Transverse colon (tissue), 4 donors: ENCODE results near the gene CFI. TPM values are rescaled to one million over a fixed set of nuclear protein-coding genes. Genes with fewer than 3 reads are reported as not detected.

Experiments
- DNase-seq: peaks from one replicate; pipeline ENCODE4 v3.0.0-alpha.2; 2019
- H3K27ac ChIP-seq, 4 donors: fragments of 200-600 bp; sonication (generic); 2 replicates each; pipeline ENCODE4 v1.5.1; 2016 to 2018; ENCODE audit warnings: inconsistent platforms in 4 of 4
- H3K27me3 ChIP-seq: fragments of 200-600 bp; sonication (generic); 2 replicates; pipeline ENCODE4 v1.5.1; 2017; ENCODE audit warnings: inconsistent platforms
- H3K36me3 ChIP-seq, 4 donors: fragments of 200-600 bp; sonication (generic); 2 replicates each; pipeline ENCODE4 v1.5.1; 2017 to 2019; ENCODE audit warnings: inconsistent platforms in 4 of 4
- H3K4me1 ChIP-seq, 4 donors: fragments of 200-600 bp; sonication (generic); 2 replicates each; pipeline ENCODE4 v1.5.1; 2017 to 2020; ENCODE audit warnings: inconsistent platforms in 4 of 4
- H3K4me3 ChIP-seq, 4 donors: fragments of 200-600 bp; sonication (generic); 1 replicate in 1 of 4; 2 replicates in 3 of 4; pipeline versions ENCODE4 v1.5.1 to v1.6.1; 2017 to 2019; ENCODE audit warnings: inconsistent platforms in 4 of 4
- H3K9me3 ChIP-seq, 2 donors: fragments of 200-600 bp; sonication (generic); 2 replicates each; pipeline ENCODE4 v1.5.1; 2017 to 2019; ENCODE audit warnings: inconsistent platforms in 2 of 2
- CTCF ChIP-seq, 5 experiments: fragments of 200-600 bp in 3 of 5; fragments of 450-650 bp in 2 of 5; sonication (generic) in 3 of 5; IDR thresholded peaks; 1 replicate in 2 of 5; 2 replicates in 3 of 5; pipeline ENCODE4 v1.5.1; 2016 to 2017; ENCODE audit warnings: antibody characterized with exemption in 5 of 5, inconsistent platforms in 3 of 5, mild to moderate bottlenecking in 2 of 5, moderate library complexity in 1 of 5
- EP300 ChIP-seq: sonication (generic); formaldehyde crosslinking; IDR thresholded peaks from one replicate; pipeline ENCODE4 v1.6.1; 2017; ENCODE audit warnings: antibody characterized with exemption, low read depth
- POLR2A ChIP-seq: fragments of 450-650 bp; IDR thresholded peaks from one replicate; pipeline ENCODE4 v1.6.1; 2016; ENCODE audit warnings: antibody characterized with exemption, mild to moderate bottlenecking, moderate library complexity
- POLR2AphosphoS5 ChIP-seq, 3 donors: sonication (generic); formaldehyde crosslinking; IDR thresholded peaks; one replicate each; pipeline ENCODE4 v1.6.1; 2016; ENCODE audit warnings: antibody characterized with exemption in 3 of 3
- WGBS, 2 donors: methylation state at CpG; one replicate each; pipeline ENCODE4 v1.1.5; 2018; ENCODE audit warnings: low coverage in 1 of 2; 5-methylcytosine and 5-hydroxymethylcytosine counted together
- in situ Hi-C, 4 donors: fragments of 200-750 bp; cut with MboI; loops; one replicate each; pipeline versions ENCODE4 v1.15.0 to v1.15.1; 2017; ENCODE audit warnings: low sequenced_read_pairs in 3 of 4, low pct_ligation_motif_present in 1 of 4, low pct_unique_long_range_greater_than_20kb in 1 of 4
- intact Hi-C: fragments of 100-400 bp; cut with DNase I; formaldehyde crosslinking; loops from one replicate; pipeline ENCODE4 v1.15.1; 2023; ENCODE audit warnings: low total_unique reads
- total RNA-seq, 4 donors: library from RNA; depleted of rRNA; stranded (reverse); fragments of >200 nt; gene quantifications; one replicate each; pipeline ENCODE4 v1.1.0, GENCODE V29; 2016

Gene CFI
- total RNA-seq, 4 donors from 2014 or later = 1.9 to 5.6 (median 4.1) TPM; not detected in 1

GRCh38 chr4:109729117-109729717 lies 72.6 kb downstream of the CFI start:
- Histone ChIP-seq H3K9me3 (no peaks in the 10 kb centered on the region), H3K36me3 (no peaks in the 10 kb centered on the region), H3K4me1 (peaks cover 5 to 23% (median 13%) of the 10 kb centered on the region in 4 donors), H3K27ac (peak overlapping the region; percentile 90 to 94 (median 90)), H3K4me3 (peak overlapping the region; percentile 34 to 87 (median 61)), H3K27me3 (no peaks in the 10 kb centered on the region)
- TF ChIP-seq CTCF (IDR thresholded peaks at IDR 0.05) (no peak), POLR2AphosphoS5 (IDR thresholded peaks at IDR 0.05) (no peak)
- WGBS, 2 donors = 4 to 7% methylated on average over 3 to 11 of the region's 25 CpGs
- intact Hi-C loops (no loop called here), in situ Hi-C loops (loop anchor here in 1 of 4 donors (10.0 kb wide), 1 partner anchor 86 kb away; the partner anchor contains the start of gene GAR1)
- DNase-seq = no peak

GRCh38 chr4:109728385-109728784 lies 73.4 kb downstream of the CFI start:
- H3K9me3 ChIP-seq = no peaks in the 10 kb centered on the region
- no peak for DNase-seq
- no peaks in the 10 kb centered on the region for H3K36me3 ChIP-seq
- H3K27me3 ChIP-seq = no peaks in the 10 kb centered on the region
- TF ChIP-seq POLR2AphosphoS5 (IDR thresholded peaks at IDR 0.05) (no peak), EP300 (no peak), CTCF (IDR thresholded peaks at IDR 0.05) (no peak), POLR2A (no peak)
- H3K4me3 ChIP-seq = peak overlapping the region in 3 of 4 donors; percentile 58 to 87 (median 64)
- peak overlapping the region in 3 of 4 donors; percentile 90 to 94 (median 91) for H3K27ac ChIP-seq
- in situ Hi-C loops = loop anchor here in 1 of 4 donors (10.0 kb wide), 1 partner anchor 86 kb away; the partner anchor contains the start of gene GAR1
- 46 to 52% methylated on average over 6 of the region's 6 CpGs for WGBS, 2 donors
- peaks cover 5 to 23% (median 13%) of the 10 kb centered on the region in 4 donors for H3K4me1 ChIP-seq
- intact Hi-C loops = no loop called here

GRCh38 chr4:109723110-109723509 lies 78.7 kb downstream of the CFI start:
- WGBS, 2 donors = 80 to 95% methylated on average over 2 of the region's 2 CpGs
- Histone ChIP-seq H3K27me3 (no peaks in the 10 kb centered on the region), H3K4me3 (no peak overlapping the region), H3K36me3 (no peaks in the 10 kb centered on the region), H3K9me3 (no peaks in the 10 kb centered on the region), H3K4me1 (peaks cover 0 to 6% (median 3%) of the 10 kb centered on the region in 4 donors), H3K27ac (no peak overlapping the region)
- intact Hi-C loops = no loop called here
- DNase-seq = no peak
- TF ChIP-seq POLR2A (no peak), EP300 (no peak), POLR2AphosphoS5 (IDR thresholded peaks at IDR 0.05) (no peak), CTCF (IDR thresholded peaks at IDR 0.05) (no peak)
- in situ Hi-C loops = loop anchor here in 3 of 4 donors (10.0 to 25.0 kb wide), 3 partner anchors 89 to 286 kb away; partner anchors contain the start of genes GAR1 (in 3 of the 3), SEC24B (in 3 of the 3) and CFI (in 2 of the 3)

- Histone ChIP-seq H3K27ac (no peak overlapping the region), H3K36me3 (peaks cover 0 to 2% (median 0%) of the 10 kb centered on the region in 4 donors), H3K9me3 (no peaks in the 10 kb centered on the region), H3K27me3 (no peaks in the 10 kb centered on the region), H3K4me1 (no peaks in the 10 kb centered on the region), H3K4me3 (no peak overlapping the region)
- in situ Hi-C loops (loop anchor here in 3 of 4 donors (10.0 to 25.0 kb wide), 3 partner anchors 90 to 285 kb away; partner anchors contain the start of genes GAR1 (in 3 of the 3), SEC24B (in 3 of the 3) and CFI (in 2 of the 3)), intact Hi-C loops (no loop called here)
- TF ChIP-seq POLR2AphosphoS5 (IDR thresholded peaks at IDR 0.05) = no peak
- TF ChIP-seq CTCF (IDR thresholded peaks at IDR 0.05) = no peak
- no peak for TF ChIP-seq EP300
- no peak for TF ChIP-seq POLR2A
- DNase-seq = no peak
These were observed 79.4 kb downstream of the CFI start for GRCh38 chr4:109722357-109722756.
